Fibroblast of lung (primary cell): ENCODE measurements around the gene DENND1A. TPM values are rescaled to one million over a fixed set of nuclear protein-coding genes. Genes with fewer than 3 reads are reported as not detected.

Source experiments
- DNase-seq, 2 donors: peaks; one replicate each; pipeline versions ENCODE4 v3.0.0 to v3.0.0-alpha.2; 2010; ENCODE audit warnings: low read depth in 2 of 2
- H2AFZ ChIP-seq: 2 replicates; pipeline ENCODE4 v1.5.1; 2012; ENCODE audit warnings: low read length, control low read depth, inconsistent platforms
- H3K27ac ChIP-seq: 2 replicates; pipeline ENCODE4 v1.5.1; 2011; ENCODE audit warnings: low read length, control low read depth; ENCODE audit not compliant: insufficient read depth
- H3K27me3 ChIP-seq: 2 replicates; pipeline ENCODE4 v1.5.1; 2011; ENCODE audit warnings: mild to moderate bottlenecking, low read length; ENCODE audit not compliant: control insufficient read depth, insufficient read depth
- H3K36me3 ChIP-seq: 2 replicates; pipeline ENCODE4 v1.5.1; 2011; ENCODE audit warnings: low read length; ENCODE audit not compliant: control insufficient read depth, insufficient read depth
- H3K4me1 ChIP-seq: 2 replicates; pipeline ENCODE4 v1.5.1; 2011; ENCODE audit warnings: low read length; ENCODE audit not compliant: control insufficient read depth, insufficient read depth; ENCODE audit errors: extremely low read depth
- H3K4me2 ChIP-seq: 2 replicates; pipeline ENCODE4 v1.5.1; 2011; ENCODE audit warnings: low read length, control low read depth; ENCODE audit not compliant: insufficient read depth; ENCODE audit errors: extremely low read depth
- H3K4me3 ChIP-seq, 4 experiments: fragments of 200-600 bp in 1 of 4; sonication (generic) in 1 of 4; replicated peaks in 1 of 4; 2 replicates each; pipeline ENCODE4 v1.5.1; 2011 to 2016; ENCODE audit warnings: low read length in 4 of 4, low read depth in 3 of 4, mild to moderate bottlenecking in 3 of 4, control low read depth in 2 of 4, inconsistent platforms in 1 of 4, mixed read lengths in 1 of 4; ENCODE audit not compliant: insufficient read depth in 1 of 4; ENCODE audit errors: control extremely low read depth in 1 of 4
- H3K79me2 ChIP-seq: 2 replicates; pipeline ENCODE4 v1.5.1; 2012; ENCODE audit warnings: mild to moderate bottlenecking, low read length, inconsistent platforms; ENCODE audit not compliant: control insufficient read depth, insufficient read depth
- H3K9ac ChIP-seq: 2 replicates; pipeline ENCODE4 v1.5.1; 2011; ENCODE audit warnings: mild to moderate bottlenecking, low read length, control low read depth; ENCODE audit not compliant: insufficient read depth
- H3K9me3 ChIP-seq: 2 replicates; pipeline ENCODE4 v1.5.1; 2012; ENCODE audit warnings: low read depth, low read length; ENCODE audit not compliant: control insufficient read depth, insufficient read depth
- H4K20me1 ChIP-seq: 2 replicates; pipeline ENCODE4 v1.5.1; 2011; ENCODE audit warnings: low read length; ENCODE audit not compliant: control insufficient read depth, insufficient read depth; ENCODE audit errors: extremely low read depth
- CTCF ChIP-seq, 2 donors: IDR thresholded peaks in 1 of 2; conservative IDR thresholded peaks in 1 of 2; 1 replicate in 1 of 2; 2 replicates in 1 of 2; pipeline ENCODE4 v1.5.1; 2011 to 2012; ENCODE audit warnings: low read length in 2 of 2, control low read depth in 1 of 2, inconsistent platforms in 1 of 2, low read depth in 1 of 2, mild to moderate bottlenecking in 1 of 2
- EZH2 ChIP-seq: IDR thresholded peaks from 2 replicates; pipeline ENCODE4 v1.5.1; 2012; ENCODE audit warnings: low read length, control low read depth, mild to moderate bottlenecking; ENCODE audit errors: missing control alignments
- polyA plus RNA-seq, 2 donors: library from polyadenylated mRNA; depleted of rRNA in 1 of 2; stranded (reverse) in 1 of 2; unstranded in 1 of 2; fragments of >200 nt; gene quantifications; 2 replicates each; pipeline ENCODE4 v1.2.1, GENCODE V29; 2011 to 2012; ENCODE audit warnings: missing spikeins in 1 of 2
- total RNA-seq: library from RNA; depleted of rRNA; stranded (reverse); fragments of >200 nt; gene quantifications from 2 replicates; pipeline ENCODE4 v1.2.1, GENCODE V29; 2014

DENND1A gene
- total and polyA plus RNA-seq, 2 donors (not counting 1 experiment from before 2014, with no cell fraction given): 13.0 to 18.3 TPM

DNA sequence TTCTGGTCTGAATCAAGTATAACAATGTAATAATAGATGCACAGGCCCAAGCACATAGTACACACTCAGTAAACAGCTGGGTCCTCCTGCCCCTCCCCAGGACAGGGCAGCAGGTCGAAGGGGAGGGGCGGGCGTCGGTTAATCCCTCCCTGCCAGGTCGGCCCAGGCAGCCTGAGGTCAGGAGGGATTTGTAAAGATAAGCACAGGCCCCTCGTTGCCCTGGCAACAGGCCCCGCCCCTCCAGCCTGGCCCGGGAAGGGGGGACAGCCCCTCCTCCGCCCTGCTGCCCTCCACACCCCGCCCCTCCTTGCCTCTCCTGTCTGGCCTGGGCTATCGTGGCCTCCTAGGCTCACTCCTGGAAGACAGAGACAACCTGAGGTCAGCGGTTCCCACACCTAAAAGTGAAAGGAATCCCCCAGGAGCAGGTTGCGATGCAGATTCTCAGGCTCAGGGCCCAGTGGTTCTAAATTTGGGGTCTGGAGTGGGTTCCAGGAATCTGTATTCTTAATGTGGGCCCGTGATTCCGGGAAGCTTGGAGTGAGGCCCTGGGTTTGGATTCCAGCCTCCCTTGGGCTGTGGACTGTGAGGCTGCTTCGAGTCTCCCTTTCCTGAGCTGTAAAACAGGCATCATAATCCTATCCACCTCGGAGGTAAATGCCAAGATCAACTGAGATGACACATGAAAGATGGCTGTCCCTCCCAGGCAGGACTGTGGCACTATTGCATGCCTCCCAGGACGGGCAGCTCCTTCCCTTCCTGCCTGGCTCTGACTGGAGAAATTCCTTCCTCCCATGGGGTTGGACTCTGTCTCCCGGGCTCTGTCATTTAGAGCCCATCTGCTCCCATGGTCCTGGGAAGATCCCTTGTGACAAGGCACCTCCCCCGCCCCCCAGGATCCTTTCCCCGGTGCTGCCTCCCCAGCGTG, 569.5 kb downstream of the DENND1A start:
- Histone ChIP-seq H3K4me3 (no peak overlapping the region), H3K4me2 (no peak overlapping the region), H3K79me2 (no peaks in the 10 kb centered on the region), H3K9ac (no peak overlapping the region), H3K27me3 (no peaks in the 10 kb centered on the region), H4K20me1 (no peaks in the 10 kb centered on the region), H3K4me1 (no peaks in the 10 kb centered on the region), H3K36me3 (no peaks in the 10 kb centered on the region), H2AFZ (no peak overlapping the region), H3K9me3 (no peaks in the 10 kb centered on the region), H3K27ac (no peak overlapping the region)
- no peak for TF ChIP-seq CTCF (conservative IDR thresholded peaks at IDR 0.05 in 1 of 2, IDR thresholded peaks at IDR 0.05 in 1 of 2; ENCODE audit: low read depth in 1 of 2, low read length in 2 of 2)
- TF ChIP-seq EZH2: no peak
- peak in 1 of 2 donors; percentile 11 for DNase-seq

DNA sequence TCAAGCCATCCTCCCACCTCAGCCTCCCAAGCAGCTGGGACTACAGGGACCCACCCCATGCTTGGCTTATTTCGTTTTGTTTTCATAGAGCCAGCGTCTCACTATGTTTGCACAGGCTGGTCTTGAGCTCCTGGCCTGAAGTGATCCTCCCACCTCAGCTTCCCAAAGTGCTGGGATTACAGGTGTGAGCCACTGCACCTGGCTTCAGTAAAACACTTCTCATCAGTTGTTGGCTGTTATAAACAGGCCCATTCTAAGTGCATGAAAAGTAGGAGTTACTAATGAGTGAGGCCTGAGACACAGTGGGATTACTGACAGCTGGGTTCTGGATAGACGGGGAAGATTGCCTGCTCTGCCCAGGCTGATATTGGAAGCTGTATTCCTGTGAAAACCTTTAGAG, 570.4 kb downstream of the DENND1A start:
- TF ChIP-seq EZH2: no peak
- no peak for TF ChIP-seq CTCF (conservative IDR thresholded peaks at IDR 0.05 in 1 of 2, IDR thresholded peaks at IDR 0.05 in 1 of 2; ENCODE audit: low read depth in 1 of 2, low read length in 2 of 2)
- Histone ChIP-seq H3K4me2 (no peak overlapping the region), H3K9me3 (no peaks in the 10 kb centered on the region), H3K27me3 (no peaks in the 10 kb centered on the region), H3K4me1 (no peaks in the 10 kb centered on the region), H3K79me2 (no peaks in the 10 kb centered on the region), H3K4me3 (no peak overlapping the region), H3K36me3 (no peaks in the 10 kb centered on the region), H3K9ac (no peak overlapping the region), H2AFZ (no peak overlapping the region), H3K27ac (no peak overlapping the region), H4K20me1 (no peaks in the 10 kb centered on the region)
- no peak for DNase-seq

GRCh38 chr9:123359106-123359505, 570.8 kb downstream of the DENND1A start:
- H3K27me3 ChIP-seq: no peaks in the 10 kb centered on the region
- H3K27ac ChIP-seq: no peak overlapping the region
- no peak overlapping the region for H3K9ac ChIP-seq
- no peaks in the 10 kb centered on the region for H3K9me3 ChIP-seq
- H3K79me2 ChIP-seq: no peaks in the 10 kb centered on the region
- no peak overlapping the region for H3K4me3 ChIP-seq
- TF ChIP-seq CTCF (conservative IDR thresholded peaks at IDR 0.05 in 1 of 2, IDR thresholded peaks at IDR 0.05 in 1 of 2; ENCODE audit: low read depth in 1 of 2, low read length in 2 of 2) (no peak), EZH2 (no peak)
- no peak overlapping the region for H2AFZ ChIP-seq
- H4K20me1 ChIP-seq: no peaks in the 10 kb centered on the region
- no peak for DNase-seq
- no peak overlapping the region for H3K4me2 ChIP-seq
- no peaks in the 10 kb centered on the region for H3K4me1 ChIP-seq
- no peaks in the 10 kb centered on the region for H3K36me3 ChIP-seq
